ENCODE data around the gene KPNB1. TPM values are rescaled to one million over a fixed set of nuclear protein-coding genes. Genes with fewer than 3 reads are reported as not detected.

Gene KPNB1
- polyA plus RNA-seq, 1 donor = 164 TPM

DNA sequence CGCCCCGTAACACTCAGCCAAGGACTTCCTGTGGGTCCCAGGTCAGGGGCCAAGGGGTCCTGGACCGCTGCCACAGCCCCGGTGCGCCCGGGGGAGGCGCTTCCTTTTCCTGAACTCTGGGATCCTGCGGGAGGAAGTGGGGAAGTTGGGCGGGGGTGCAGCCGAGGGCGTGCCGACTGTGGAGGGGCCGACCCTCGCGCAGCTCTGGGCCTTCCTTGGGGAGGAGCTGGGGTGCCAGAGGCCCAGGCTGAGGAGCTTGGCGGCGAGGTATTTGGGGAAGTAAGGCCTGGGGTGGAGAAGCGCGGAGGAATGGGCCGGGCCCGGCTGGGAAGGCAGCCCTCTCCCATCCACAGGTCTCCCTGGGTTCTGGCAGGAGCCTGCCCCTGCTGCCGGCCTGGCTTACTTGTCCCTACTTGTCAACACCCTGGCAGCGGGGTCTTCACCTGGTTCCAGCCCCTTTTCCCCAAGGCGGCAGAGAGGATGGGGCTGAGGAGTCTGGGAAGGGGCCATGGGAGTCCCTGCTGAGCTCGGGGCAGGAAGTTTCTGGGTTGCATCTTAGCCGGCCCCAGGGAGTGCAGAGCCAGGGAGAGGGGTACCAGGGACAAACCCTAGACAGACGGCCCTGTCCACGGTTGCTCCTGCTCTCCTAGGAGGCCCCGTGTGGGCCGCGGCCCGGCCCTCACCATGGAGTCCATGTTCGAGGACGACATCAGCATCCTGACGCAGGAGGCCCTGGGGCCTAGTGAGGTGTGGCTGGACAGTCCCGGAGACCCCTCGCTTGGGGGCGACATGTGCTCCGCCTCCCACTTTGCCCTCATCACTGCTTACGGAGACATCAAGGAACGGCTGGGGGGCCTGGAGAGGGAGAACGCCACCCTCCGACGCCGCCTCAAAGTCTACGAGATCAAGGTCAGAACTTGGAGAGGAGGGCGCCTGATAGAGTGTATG is 46.0 kb downstream of the KPNB1 start:
- Histone ChIP-seq H3K27ac (ENCODE audit: low read length) (no peak overlapping the region), H3K4me3 (ENCODE audit: low read length) (peak overlapping the region; percentile 64), H3K27me3 (ENCODE audit: control insufficient read depth, insufficient read depth, low read length) (no peaks in the 10 kb centered on the region), H3K4me1 (ENCODE audit: control insufficient read depth, insufficient read depth, low read length) (peaks cover 7% of the 10 kb centered on the region), H3K36me3 (ENCODE audit: control insufficient read depth, insufficient read depth, low read length) (peaks cover 6% of the 10 kb centered on the region), H3K9me3 (ENCODE audit: control insufficient read depth, low read depth, low read length) (no peaks in the 10 kb centered on the region)
- DNase-seq = peak in 1 of 2 donors; percentile 40
- 100% methylated on average over 2 of the region's 47 CpGs for WGBS (ENCODE audit: insufficient coverage, low lambda C conversion rate)

DNA sequence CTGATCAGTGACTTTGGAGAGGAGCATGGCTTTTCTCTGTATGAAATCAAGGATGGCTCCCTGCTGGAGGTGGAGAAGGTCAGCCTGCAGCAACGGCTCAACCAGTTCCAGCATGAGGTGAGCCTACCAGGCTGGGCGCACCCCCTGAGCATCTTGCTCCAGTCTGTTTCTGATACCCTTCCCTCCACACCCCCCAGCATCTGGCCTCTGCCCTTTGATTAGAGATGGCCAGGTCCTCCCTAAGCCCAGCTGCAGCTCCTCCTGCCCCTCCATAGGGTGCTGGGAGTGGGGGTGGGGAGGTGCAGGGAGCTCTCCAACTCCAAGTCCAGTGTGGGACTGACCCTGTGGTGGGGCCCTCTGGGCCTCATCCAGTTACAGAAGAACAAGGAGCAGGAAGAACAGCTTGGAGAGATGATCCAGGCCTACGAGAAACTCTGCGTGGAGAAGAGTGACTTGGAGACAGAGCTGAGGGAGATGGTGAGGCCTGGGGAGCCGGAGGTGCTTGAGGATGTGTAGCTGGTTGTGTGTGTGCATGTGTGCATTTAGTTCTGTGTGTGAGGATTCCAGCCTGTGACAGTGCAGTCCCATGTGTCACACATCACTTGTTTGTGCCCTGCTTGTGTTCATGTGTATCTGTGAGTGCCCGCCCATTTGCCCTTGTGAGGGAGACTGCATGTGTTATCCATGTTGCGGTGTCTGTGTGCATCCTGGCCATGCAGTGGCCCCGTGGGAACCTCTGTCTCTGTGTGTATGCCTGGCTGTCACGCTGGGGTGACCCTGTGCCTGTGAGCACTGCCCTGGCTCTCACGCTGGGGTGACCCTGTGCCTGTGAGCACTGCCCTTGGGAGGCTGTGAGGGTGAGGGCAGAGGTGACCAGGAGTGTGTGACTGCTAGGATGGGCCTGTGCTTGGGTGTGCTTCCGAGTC is 47.3 kb downstream of the KPNB1 start:
- DNase-seq = no peak
- Histone ChIP-seq H3K9me3 (ENCODE audit: control insufficient read depth, low read depth, low read length) (no peaks in the 10 kb centered on the region), H3K36me3 (ENCODE audit: control insufficient read depth, insufficient read depth, low read length) (peaks cover 7% of the 10 kb centered on the region), H3K4me1 (ENCODE audit: control insufficient read depth, insufficient read depth, low read length) (peaks cover 7% of the 10 kb centered on the region), H3K27me3 (ENCODE audit: control insufficient read depth, insufficient read depth, low read length) (no peaks in the 10 kb centered on the region), H3K27ac (ENCODE audit: low read length) (no peak overlapping the region), H3K4me3 (ENCODE audit: low read length) (no peak overlapping the region)
- no CpG with 5 or more reads among the region's 11 CpGs for WGBS (ENCODE audit: insufficient coverage, low lambda C conversion rate)

DNA sequence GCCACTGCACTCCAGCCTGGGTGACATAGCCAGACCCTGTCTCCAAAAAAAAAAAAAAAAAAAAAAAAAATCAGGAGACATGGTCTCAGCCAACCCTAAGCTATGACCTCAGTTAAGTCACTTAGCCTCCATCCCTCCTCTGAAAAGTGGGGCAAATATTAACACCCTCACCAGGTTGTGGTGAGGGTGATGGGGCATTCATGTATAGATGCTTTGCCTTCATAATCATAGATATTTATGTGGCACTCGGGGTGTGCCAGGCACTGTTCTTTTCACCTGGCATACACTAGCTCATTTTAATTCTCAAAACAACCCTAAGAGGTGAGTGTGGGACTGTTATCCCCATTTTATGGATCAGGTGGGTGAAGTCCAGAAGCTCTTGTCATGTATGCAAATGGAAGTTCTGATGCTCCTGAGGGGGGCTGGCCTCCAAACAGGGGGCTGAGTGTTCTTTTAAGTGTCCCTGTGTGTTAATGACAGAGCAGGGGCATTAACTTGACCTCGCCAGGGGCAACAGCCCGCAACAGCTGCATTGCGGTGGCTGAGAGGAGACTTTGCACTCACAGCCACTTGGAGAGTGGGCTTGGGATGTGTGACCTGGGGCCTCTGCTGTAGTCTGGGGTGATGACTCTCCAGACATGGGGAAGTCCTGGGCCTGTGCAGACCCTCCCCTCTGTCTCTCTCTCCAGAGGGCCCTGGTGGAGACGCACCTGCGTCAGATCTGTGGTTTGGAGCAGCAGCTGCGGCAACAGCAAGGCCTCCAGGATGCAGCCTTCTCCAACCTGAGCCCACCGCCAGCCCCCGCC is 48.4 kb downstream of the KPNB1 start:
- H3K4me3 ChIP-seq (ENCODE audit: low read length) = no peak overlapping the region
- no peaks in the 10 kb centered on the region for H3K9me3 ChIP-seq (ENCODE audit: control insufficient read depth, low read depth, low read length)
- peaks cover 3% of the 10 kb centered on the region for H3K4me1 ChIP-seq (ENCODE audit: control insufficient read depth, insufficient read depth, low read length)
- DNase-seq = no peak
- WGBS (ENCODE audit: insufficient coverage, low lambda C conversion rate) = no CpG with 5 or more reads among the region's 9 CpGs
- H3K36me3 ChIP-seq (ENCODE audit: control insufficient read depth, insufficient read depth, low read length) = peaks cover 7% of the 10 kb centered on the region
- H3K27ac ChIP-seq (ENCODE audit: low read length) = no peak overlapping the region
- no peaks in the 10 kb centered on the region for H3K27me3 ChIP-seq (ENCODE audit: control insufficient read depth, insufficient read depth, low read length)

DNA sequence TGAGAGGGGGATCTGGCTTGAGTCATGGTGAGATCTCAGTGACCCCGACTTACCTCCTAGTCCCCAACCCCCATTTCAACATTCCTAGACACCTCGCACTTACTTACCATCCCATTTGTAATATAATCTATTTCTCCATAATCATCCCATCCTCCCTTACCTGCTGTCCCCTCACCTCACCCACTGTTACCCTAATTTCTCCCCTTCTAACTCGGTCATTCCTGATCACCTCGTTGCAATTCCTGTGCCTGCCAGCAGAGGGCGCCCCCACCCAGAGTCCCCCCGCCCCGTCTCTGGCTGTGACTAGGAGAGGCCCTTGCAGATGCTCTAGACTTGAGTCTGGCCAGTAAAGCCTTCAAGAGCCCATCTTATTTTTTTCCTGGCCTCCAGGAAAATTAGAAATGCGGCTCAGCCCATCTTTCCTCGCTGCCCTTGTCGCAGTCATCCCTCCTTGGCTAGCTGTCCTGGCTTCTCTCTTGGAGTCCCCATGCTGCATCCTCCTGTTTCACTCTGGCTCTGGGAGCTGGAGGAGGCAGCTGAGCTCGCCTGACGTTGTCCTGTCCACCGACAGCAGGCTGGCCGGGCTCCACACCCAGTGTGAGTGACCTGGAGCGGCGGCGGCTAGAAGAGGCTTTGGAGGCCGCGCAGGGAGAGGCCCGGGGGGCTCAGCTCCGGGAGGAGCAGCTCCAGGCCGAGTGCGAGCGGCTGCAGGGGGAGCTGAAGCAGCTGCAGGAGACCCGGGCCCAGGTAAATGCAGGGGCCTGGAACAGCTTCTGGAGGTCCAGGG is 49.2 kb downstream of the KPNB1 start:
- peaks cover 8% of the 10 kb centered on the region for H3K36me3 ChIP-seq (ENCODE audit: control insufficient read depth, insufficient read depth, low read length)

DNA sequence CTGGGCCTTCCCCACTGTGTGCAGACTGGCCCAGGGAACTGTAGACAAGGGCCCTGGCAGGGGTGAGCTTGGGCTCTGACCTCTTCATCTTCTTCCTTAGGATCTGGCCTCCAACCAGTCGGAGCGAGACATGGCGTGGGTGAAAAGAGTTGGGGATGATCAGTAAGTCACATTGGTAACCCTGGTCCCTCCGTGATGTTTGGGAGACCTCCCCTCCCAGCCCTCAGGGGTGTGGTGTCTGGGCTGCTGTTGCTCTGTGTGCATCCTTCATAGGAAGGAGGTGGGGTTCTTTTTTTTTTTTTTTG is 49.8 kb downstream of the KPNB1 start:
- no CpG with 5 or more reads among the region's 4 CpGs for WGBS (ENCODE audit: insufficient coverage, low lambda C conversion rate)
- peaks cover 10% of the 10 kb centered on the region for H3K36me3 ChIP-seq (ENCODE audit: control insufficient read depth, insufficient read depth, low read length)

More for the DNA sequence above, 49.2 kb downstream of the KPNB1 start:
- Histone ChIP-seq H3K27ac (ENCODE audit: low read length) (no peak overlapping the region), H3K4me3 (ENCODE audit: low read length) (no peak overlapping the region), H3K9me3 (ENCODE audit: control insufficient read depth, low read depth, low read length) (no peaks in the 10 kb centered on the region), H3K27me3 (ENCODE audit: control insufficient read depth, insufficient read depth, low read length) (no peaks in the 10 kb centered on the region), H3K4me1 (ENCODE audit: control insufficient read depth, insufficient read depth, low read length) (no peaks in the 10 kb centered on the region)
- DNase-seq = no peak
- WGBS (ENCODE audit: insufficient coverage, low lambda C conversion rate) = 70% methylated on average over 4 of the region's 25 CpGs

DNA sequence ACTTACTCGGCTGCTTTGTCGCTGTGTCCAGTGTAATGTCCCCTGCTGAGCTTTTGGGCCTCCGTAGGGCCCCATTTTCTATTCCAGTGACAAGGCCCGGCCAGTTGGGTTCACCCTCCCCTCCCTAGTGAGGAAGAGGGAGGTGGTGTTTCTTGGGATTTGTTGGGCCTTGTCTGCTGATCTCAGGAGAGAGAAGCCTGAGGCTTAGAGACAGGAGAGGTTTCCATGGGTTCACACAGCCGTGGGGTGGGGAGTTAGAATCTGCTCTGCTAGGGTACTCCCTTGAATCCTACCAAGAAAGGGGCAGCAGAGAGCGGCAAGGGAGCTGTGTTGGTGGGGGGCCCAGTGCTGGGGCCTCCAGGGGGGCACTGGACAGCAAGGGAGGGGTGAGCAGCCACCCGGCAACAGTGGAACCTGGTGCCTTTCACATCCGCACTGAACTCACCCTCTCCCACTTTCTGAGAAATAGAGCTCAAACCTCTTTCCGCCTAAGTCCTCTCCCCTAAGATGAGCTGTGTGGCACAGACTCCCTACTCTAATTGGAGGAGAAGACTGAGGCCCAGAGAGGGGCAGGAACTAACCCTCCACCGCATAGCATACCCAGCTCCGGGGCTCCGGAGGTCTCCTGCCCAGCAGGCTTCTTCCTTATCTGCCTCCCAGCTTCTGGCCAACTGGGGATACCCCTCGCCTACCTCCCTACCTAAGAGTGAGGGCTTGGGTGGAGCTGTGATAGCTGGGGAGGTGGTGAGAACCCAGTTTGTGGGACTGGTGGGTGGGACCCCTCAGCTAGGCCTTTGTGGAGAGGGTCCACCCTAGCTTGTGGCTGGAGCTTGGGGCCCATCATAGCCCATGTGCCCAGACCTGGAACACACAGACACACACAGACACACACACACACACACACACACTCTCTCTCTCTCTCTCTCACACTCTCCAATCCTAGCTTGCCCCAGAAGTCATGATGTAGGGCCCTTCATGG is 51.0 kb downstream of the KPNB1 start:
- WGBS (ENCODE audit: insufficient coverage, low lambda C conversion rate) = no CpG with 5 or more reads among the region's 13 CpGs
- DNase-seq = no peak
- H3K9me3 ChIP-seq (ENCODE audit: control insufficient read depth, low read depth, low read length) = no peaks in the 10 kb centered on the region
- H3K4me3 ChIP-seq (ENCODE audit: low read length) = no peak overlapping the region
- H3K27me3 ChIP-seq (ENCODE audit: control insufficient read depth, insufficient read depth, low read length) = no peaks in the 10 kb centered on the region
- H3K36me3 ChIP-seq (ENCODE audit: control insufficient read depth, insufficient read depth, low read length) = peaks cover 10% of the 10 kb centered on the region
- H3K27ac ChIP-seq (ENCODE audit: low read length) = no peak overlapping the region
- no peaks in the 10 kb centered on the region for H3K4me1 ChIP-seq (ENCODE audit: control insufficient read depth, insufficient read depth, low read length)

More for the DNA sequence above, 49.8 kb downstream of the KPNB1 start:
- Histone ChIP-seq H3K27me3 (ENCODE audit: control insufficient read depth, insufficient read depth, low read length) (no peaks in the 10 kb centered on the region), H3K4me3 (ENCODE audit: low read length) (no peak overlapping the region), H3K9me3 (ENCODE audit: control insufficient read depth, low read depth, low read length) (no peaks in the 10 kb centered on the region), H3K27ac (ENCODE audit: low read length) (no peak overlapping the region), H3K4me1 (ENCODE audit: control insufficient read depth, insufficient read depth, low read length) (no peaks in the 10 kb centered on the region)
- DNase-seq = no peak

DNA sequence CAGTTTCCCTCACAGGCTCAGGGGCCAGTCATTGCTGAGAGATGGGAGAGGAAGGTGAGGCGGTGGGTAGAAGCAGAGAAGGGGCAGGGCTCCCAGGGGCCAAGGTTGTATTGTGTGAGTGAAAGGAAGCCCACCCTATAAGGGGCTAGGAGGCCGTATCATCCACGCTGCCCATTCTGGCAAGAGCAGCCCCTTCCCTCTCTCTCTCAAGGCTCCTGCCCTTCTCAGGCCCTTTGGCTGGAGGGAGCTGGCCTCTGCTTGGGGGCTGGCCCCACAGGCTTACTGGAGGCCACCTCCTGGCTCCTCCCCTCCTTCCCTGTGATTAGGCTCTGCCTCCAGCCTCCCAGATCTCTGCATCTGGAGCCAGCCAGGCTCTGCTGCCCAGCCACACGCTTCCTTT is 51.9 kb downstream of the KPNB1 start:
- H3K4me1 ChIP-seq (ENCODE audit: control insufficient read depth, insufficient read depth, low read length) = no peaks in the 10 kb centered on the region
- no peak overlapping the region for H3K27ac ChIP-seq (ENCODE audit: low read length)
- DNase-seq = no peak
- no peak overlapping the region for H3K4me3 ChIP-seq (ENCODE audit: low read length)
- H3K9me3 ChIP-seq (ENCODE audit: control insufficient read depth, low read depth, low read length) = no peaks in the 10 kb centered on the region
- no peaks in the 10 kb centered on the region for H3K27me3 ChIP-seq (ENCODE audit: control insufficient read depth, insufficient read depth, low read length)
- no CpG with 5 or more reads among the region's 4 CpGs for WGBS (ENCODE audit: insufficient coverage, low lambda C conversion rate)
- H3K36me3 ChIP-seq (ENCODE audit: control insufficient read depth, insufficient read depth, low read length) = peaks cover 10% of the 10 kb centered on the region

DNA sequence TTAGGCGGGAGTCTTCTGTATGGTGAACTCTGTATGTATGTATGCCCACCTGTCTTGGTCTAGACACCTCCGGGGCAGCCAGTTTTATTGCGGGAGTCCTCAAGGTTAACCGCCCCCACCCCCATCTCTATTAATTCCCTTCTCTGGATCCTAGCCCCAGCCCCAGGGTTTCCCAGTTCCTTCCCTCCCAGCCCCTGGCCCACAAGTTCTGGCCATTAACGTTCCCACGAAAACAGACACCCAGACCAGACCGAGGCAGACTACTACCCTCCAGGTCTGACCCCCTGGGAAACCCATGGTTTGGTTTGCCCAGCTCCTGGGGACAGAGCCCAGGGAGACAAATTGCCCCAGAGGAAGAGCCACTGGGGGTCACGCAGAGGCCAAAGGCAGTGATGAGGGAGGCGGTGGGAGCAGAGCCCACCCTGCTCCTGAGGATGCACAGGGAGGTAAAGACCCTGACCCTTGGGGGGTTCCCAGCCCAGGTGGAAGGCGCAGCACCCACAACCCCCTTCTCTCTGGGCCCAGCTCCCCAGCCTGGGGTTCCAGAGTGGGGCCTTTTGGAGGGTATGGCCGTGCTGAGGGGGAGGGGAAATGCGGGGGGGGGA is 52.8 kb downstream of the KPNB1 start:
- no peak overlapping the region for H3K4me3 ChIP-seq (ENCODE audit: low read length)
- WGBS (ENCODE audit: insufficient coverage, low lambda C conversion rate) = no CpG with 5 or more reads among the region's 12 CpGs
- no peaks in the 10 kb centered on the region for H3K27me3 ChIP-seq (ENCODE audit: control insufficient read depth, insufficient read depth, low read length)
- H3K27ac ChIP-seq (ENCODE audit: low read length) = no peak overlapping the region
- DNase-seq = no peak
- peaks cover 10% of the 10 kb centered on the region for H3K36me3 ChIP-seq (ENCODE audit: control insufficient read depth, insufficient read depth, low read length)
- H3K4me1 ChIP-seq (ENCODE audit: control insufficient read depth, insufficient read depth, low read length) = no peaks in the 10 kb centered on the region
- H3K9me3 ChIP-seq (ENCODE audit: control insufficient read depth, low read depth, low read length) = no peaks in the 10 kb centered on the region

All from large intestine (tissue), 3 donors.